ENCODE data around the gene RAP1GDS1. TPM values are rescaled to one million over a fixed set of nuclear protein-coding genes. Genes with fewer than 3 reads are reported as not detected.

Gene RAP1GDS1
- total RNA-seq, 4 donors from 2014 or later, result 36.2 to 40.9 (median 37.9) TPM

GRCh38 chr4:98267498-98267897 is 6.3 kb downstream of the RAP1GDS1 start:
- DNase-seq, result no peak
- H3K27ac ChIP-seq, result no peak overlapping the region
- no peaks in the 10 kb centered on the region for H3K36me3 ChIP-seq
- no peaks in the 10 kb centered on the region for H3K9me3 ChIP-seq
- H3K27me3 ChIP-seq, result no peaks in the 10 kb centered on the region
- H3K4me1 ChIP-seq, result peaks cover 0 to 3% of the 10 kb centered on the region in 2 donors
- intact Hi-C loops (cut with DNase I), result no loop called here
- WGBS, 2 donors, result 100% methylated on average over 2 of the region's 2 CpGs
- TF ChIP-seq POLR2A (IDR thresholded peaks at IDR 0.05), result no peak
- TF ChIP-seq CTCF (IDR thresholded peaks at IDR 0.05), result no peak
- no peak overlapping the region for H3K4me3 ChIP-seq (replicated peaks in 1 of 3)

GRCh38 chr4:98275145-98275544 is 14.0 kb downstream of the RAP1GDS1 start:
- H3K4me3 ChIP-seq (replicated peaks in 1 of 3), result no peak overlapping the region
- WGBS, 2 donors, result 89 to 95% methylated on average over 2 of the region's 2 CpGs
- no peaks in the 10 kb centered on the region for H3K4me1 ChIP-seq
- no peaks in the 10 kb centered on the region for H3K36me3 ChIP-seq
- no peak for DNase-seq
- intact Hi-C loops (cut with DNase I), result no loop called here
- no peak overlapping the region for H3K27ac ChIP-seq
- H3K9me3 ChIP-seq, result no peaks in the 10 kb centered on the region
- H3K27me3 ChIP-seq, result no peaks in the 10 kb centered on the region
- TF ChIP-seq CTCF (IDR thresholded peaks at IDR 0.05) (no peak), POLR2A (IDR thresholded peaks at IDR 0.05) (no peak)

- no peaks in the 10 kb centered on the region for H3K36me3 ChIP-seq
- intact Hi-C loops (cut with DNase I), result no loop called here
- H3K27ac ChIP-seq, result no peak overlapping the region
- H3K9me3 ChIP-seq, result no peaks in the 10 kb centered on the region
- WGBS, 2 donors, result 89 to 90% methylated on average over 3 of the region's 3 CpGs
- TF ChIP-seq POLR2A (IDR thresholded peaks at IDR 0.05) (no peak), CTCF (IDR thresholded peaks at IDR 0.05) (no peak)
- H3K4me1 ChIP-seq, result no peaks in the 10 kb centered on the region
- H3K27me3 ChIP-seq, result no peaks in the 10 kb centered on the region
- DNase-seq, result no peak
- H3K4me3 ChIP-seq (replicated peaks in 1 of 3), result no peak overlapping the region
Measured at GRCh38 chr4:98283219-98284189, 22.3 kb downstream of the RAP1GDS1 start.

GRCh38 chr4:98284640-98285046 is 23.5 kb downstream of the RAP1GDS1 start:
- H3K27me3 ChIP-seq, result no peaks in the 10 kb centered on the region
- no peak overlapping the region for H3K27ac ChIP-seq
- no peak for DNase-seq
- H3K9me3 ChIP-seq, result no peaks in the 10 kb centered on the region
- TF ChIP-seq POLR2A (IDR thresholded peaks at IDR 0.05), result no peak
- TF ChIP-seq CTCF (IDR thresholded peaks at IDR 0.05), result no peak
- H3K4me3 ChIP-seq (replicated peaks in 1 of 3), result no peak overlapping the region
- H3K4me1 ChIP-seq, result peaks cover 0 to 7% of the 10 kb centered on the region in 2 donors
- H3K36me3 ChIP-seq, result no peaks in the 10 kb centered on the region
- WGBS, 2 donors, result 78 to 89% methylated on average over 3 of the region's 3 CpGs
- intact Hi-C loops (cut with DNase I), result no loop called here

GRCh38 chr4:98285676-98286075 is 24.5 kb downstream of the RAP1GDS1 start:
- no peak overlapping the region for H3K27ac ChIP-seq
- H3K4me1 ChIP-seq, result peaks cover 0 to 7% of the 10 kb centered on the region in 2 donors
- no peaks in the 10 kb centered on the region for H3K36me3 ChIP-seq
- TF ChIP-seq POLR2A (IDR thresholded peaks at IDR 0.05) (no peak), CTCF (IDR thresholded peaks at IDR 0.05) (no peak)
- no peaks in the 10 kb centered on the region for H3K27me3 ChIP-seq
- WGBS, 2 donors, result 97 to 99% methylated on average over 3 of the region's 3 CpGs
- H3K9me3 ChIP-seq, result no peaks in the 10 kb centered on the region
- no peak overlapping the region for H3K4me3 ChIP-seq (replicated peaks in 1 of 3)
- no peak for DNase-seq
- intact Hi-C loops (cut with DNase I), result no loop called here
